HEK293T (cell line): ENCODE results near the gene FGR.

ENCODE experiments used
- CTCF ChIA-PET: fragments of 350-600 bp; formaldehyde crosslinking; extraction: SDS; loops from one replicate; lab custom pipeline; 2021; ENCODE audit warnings: antibody characterized with exemption, inconsistent platforms; lab: Yijun Ruan, JAX
- POLR2A ChIA-PET: fragments of 350-600 bp; formaldehyde crosslinking; extraction: SDS; loops from one replicate; lab custom pipeline; 2020; ENCODE audit warnings: antibody characterized with exemption, inconsistent platforms; lab: Yijun Ruan, JAX
- DNase-seq: peaks from one replicate; pipeline ENCODE4 v3.0.0; 2012; ENCODE audit warnings: mixed read lengths; ENCODE audit errors: extremely low spot score
- ARNT ChIP-seq: fragments of 450-650 bp; IDR thresholded peaks from 2 replicates; pipeline ENCODE4 v1.6.1; 2017; ENCODE audit warnings: mild to moderate bottlenecking
- BHLHE40 ChIP-seq: fragments of 450-650 bp; IDR thresholded peaks from 2 replicates; pipeline ENCODE4 v1.6.1; 2016; ENCODE audit warnings: mild to moderate bottlenecking, moderate library complexity, borderline replicate concordance
- CTBP1 ChIP-seq: fragments of 450-650 bp; IDR thresholded peaks from 2 replicates; pipeline ENCODE4 v1.6.1; 2016; ENCODE audit warnings: borderline replicate concordance
- ELF4 ChIP-seq: fragments of 450-650 bp; IDR thresholded peaks from 2 replicates; pipeline ENCODE4 v1.6.1; 2017; ENCODE audit warnings: antibody characterized with exemption
- FOXA1 ChIP-seq: fragments of 450-650 bp; IDR thresholded peaks from 2 replicates; pipeline ENCODE4 v1.6.1; 2016; ENCODE audit warnings: mild to moderate bottlenecking
- FOXK2 ChIP-seq: fragments of 450-650 bp; IDR thresholded peaks from 2 replicates; pipeline ENCODE4 v1.6.1; 2016; ENCODE audit warnings: mild to moderate bottlenecking
- FOXM1 ChIP-seq: fragments of 450-650 bp; IDR thresholded peaks from 2 replicates; pipeline ENCODE4 v1.6.1; 2017; ENCODE audit warnings: mild to moderate bottlenecking, borderline replicate concordance
- HDGF ChIP-seq: fragments of 450-650 bp; IDR thresholded peaks from 2 replicates; pipeline ENCODE4 v1.6.1; 2017; ENCODE audit warnings: antibody characterized with exemption, borderline replicate concordance
- L3MBTL2 ChIP-seq: fragments of 450-650 bp; conservative IDR thresholded peaks from 2 replicates; pipeline ENCODE4 v1.6.1; 2016; ENCODE audit warnings: mild to moderate bottlenecking
- LEF1 ChIP-seq: fragments of 450-650 bp; IDR thresholded peaks from 2 replicates; pipeline ENCODE4 v1.6.1; 2017; ENCODE audit warnings: mild to moderate bottlenecking, borderline replicate concordance
- NFRKB ChIP-seq: fragments of 450-650 bp; IDR thresholded peaks from 2 replicates; pipeline ENCODE4 v1.6.1; 2016; ENCODE audit warnings: mild to moderate bottlenecking, moderate library complexity
- SP1 ChIP-seq: fragments of 450-650 bp; IDR thresholded peaks from 2 replicates; pipeline ENCODE4 v1.6.1; 2017
- SUZ12 ChIP-seq: fragments of 450-650 bp; IDR thresholded peaks from 2 replicates; pipeline ENCODE4 v1.6.1; 2016; ENCODE audit warnings: mild to moderate bottlenecking
- TARDBP ChIP-seq: fragments of 450-650 bp; IDR thresholded peaks from 2 replicates; pipeline ENCODE4 v1.6.1; 2016
- ZNF384 ChIP-seq: fragments of 450-650 bp; IDR thresholded peaks from 2 replicates; pipeline ENCODE4 v1.6.1; 2016
- TF ChIP-seq, protein P1 (sequence below): fragments of 450-650 bp; IDR thresholded peaks from 2 replicates; pipeline ENCODE4 v1.6.1; 2016

The FGR gene

DNA sequence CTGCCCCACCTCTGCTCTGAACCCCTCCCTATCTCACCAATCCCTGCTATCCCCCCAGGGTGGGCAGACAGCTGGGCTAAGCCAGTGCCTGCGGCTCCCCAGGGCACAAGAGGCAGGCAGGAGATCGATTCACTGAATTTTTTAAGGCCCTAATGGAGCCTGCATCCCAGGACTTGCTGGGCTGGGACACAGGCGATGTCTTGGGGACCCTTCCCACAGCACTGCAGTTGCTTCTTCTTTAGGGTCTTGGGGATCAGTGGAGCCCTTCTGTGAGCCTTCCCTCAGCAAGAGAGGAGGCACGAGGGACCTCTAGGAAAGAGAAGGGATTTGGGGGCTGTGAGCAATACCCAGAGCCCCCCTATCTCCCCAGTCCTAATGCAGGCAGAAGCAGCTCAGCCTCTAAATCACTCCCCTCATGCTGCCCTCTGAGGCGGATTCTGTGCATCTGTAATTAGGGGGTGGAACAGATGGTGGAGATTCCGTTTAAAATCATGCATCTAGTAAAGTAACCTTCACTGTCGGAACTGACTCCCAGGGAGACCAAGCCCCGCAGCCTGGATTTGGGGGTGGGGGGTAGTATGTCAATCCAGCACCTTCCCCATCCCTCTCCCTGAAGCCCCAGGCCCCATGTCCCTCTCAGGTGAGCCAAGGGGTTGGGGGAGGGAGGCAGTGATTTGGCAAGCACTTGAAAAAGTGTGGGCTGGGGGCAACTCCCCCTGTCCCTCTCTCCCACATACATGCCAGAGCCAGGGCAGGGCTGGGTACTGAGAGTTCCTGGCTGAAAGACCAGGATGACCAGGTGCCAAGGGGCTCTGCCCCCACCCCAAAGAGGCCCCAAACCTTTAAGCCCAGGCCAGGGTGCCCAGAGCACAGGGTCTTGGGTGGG, 41.1 kb downstream of the FGR start:
- TF ChIP-seq BHLHE40 (no peak), FOXK2 (no peak), SUZ12 (no peak), TARDBP (no peak), NFRKB (no peak), ARNT (no peak)
- TF ChIP-seq, protein P1, sequence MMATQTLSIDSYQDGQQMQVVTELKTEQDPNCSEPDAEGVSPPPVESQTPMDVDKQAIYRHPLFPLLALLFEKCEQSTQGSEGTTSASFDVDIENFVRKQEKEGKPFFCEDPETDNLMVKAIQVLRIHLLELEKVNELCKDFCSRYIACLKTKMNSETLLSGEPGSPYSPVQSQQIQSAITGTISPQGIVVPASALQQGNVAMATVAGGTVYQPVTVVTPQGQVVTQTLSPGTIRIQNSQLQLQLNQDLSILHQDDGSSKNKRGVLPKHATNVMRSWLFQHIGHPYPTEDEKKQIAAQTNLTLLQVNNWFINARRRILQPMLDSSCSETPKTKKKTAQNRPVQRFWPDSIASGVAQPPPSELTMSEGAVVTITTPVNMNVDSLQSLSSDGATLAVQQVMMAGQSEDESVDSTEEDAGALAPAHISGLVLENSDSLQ = no peak
- no peak for DNase-seq
- ChIA-PET CTCF (interaction anchor here (0.7 kb wide), 1 partner anchor 37 kb away, joined by 4 read pairs; no protein-coding TSS in a partner anchor), POLR2A (no interaction called here)

DNA sequence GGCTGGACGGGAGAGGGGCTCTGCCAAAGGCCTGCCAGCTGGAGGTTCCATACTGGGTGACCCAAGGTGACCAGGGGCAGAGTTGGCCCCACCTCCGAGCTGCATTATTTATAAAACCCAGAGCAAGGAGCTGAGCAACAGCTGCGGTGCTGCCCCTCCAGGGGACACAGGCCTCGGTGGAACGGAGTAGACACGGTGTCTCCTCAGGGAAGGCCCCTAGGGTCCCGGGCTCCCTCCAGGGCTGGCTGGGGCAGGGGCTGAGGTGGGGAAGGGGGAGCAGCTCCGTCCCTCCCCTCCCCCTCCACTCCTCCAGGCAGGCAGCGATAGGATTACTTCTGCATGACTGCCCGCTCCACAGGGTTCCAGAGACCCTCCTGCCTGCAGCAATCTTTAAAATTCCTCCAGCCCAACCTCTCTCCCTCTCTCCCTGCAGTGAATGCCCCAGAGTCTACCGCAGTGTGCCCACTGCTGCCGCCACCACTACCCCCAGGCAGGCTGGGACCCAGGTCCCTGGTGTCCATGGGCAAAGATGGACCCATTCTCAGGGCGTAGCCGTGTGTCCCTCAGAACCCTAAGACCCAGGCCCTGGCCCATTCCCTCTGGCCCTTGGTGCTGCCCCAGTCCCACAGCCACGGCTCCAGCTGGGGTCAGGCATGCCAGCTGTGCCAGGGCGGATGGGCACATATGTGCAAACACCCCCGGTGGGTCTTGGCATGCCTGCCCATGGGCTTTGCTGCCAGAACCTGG, 41.9 kb downstream of the FGR start:
- DNase-seq = no peak
- no peak for TF ChIP-seq LEF1
- no peak for TF ChIP-seq BHLHE40
- no peak for TF ChIP-seq SP1
- no peak for TF ChIP-seq HDGF
- TF ChIP-seq SUZ12 = no peak
- ChIA-PET CTCF (interaction anchor here (0.7 to 1.4 kb wide), 4 partner anchors 18 to 36 kb away, joined by 4 to 5 read pairs (median 5); no protein-coding TSS in a partner anchor), POLR2A (interaction anchor here (1.5 kb wide), 1 partner anchor 18 kb away, joined by 5 read pairs; no protein-coding TSS in a partner anchor)

DNA sequence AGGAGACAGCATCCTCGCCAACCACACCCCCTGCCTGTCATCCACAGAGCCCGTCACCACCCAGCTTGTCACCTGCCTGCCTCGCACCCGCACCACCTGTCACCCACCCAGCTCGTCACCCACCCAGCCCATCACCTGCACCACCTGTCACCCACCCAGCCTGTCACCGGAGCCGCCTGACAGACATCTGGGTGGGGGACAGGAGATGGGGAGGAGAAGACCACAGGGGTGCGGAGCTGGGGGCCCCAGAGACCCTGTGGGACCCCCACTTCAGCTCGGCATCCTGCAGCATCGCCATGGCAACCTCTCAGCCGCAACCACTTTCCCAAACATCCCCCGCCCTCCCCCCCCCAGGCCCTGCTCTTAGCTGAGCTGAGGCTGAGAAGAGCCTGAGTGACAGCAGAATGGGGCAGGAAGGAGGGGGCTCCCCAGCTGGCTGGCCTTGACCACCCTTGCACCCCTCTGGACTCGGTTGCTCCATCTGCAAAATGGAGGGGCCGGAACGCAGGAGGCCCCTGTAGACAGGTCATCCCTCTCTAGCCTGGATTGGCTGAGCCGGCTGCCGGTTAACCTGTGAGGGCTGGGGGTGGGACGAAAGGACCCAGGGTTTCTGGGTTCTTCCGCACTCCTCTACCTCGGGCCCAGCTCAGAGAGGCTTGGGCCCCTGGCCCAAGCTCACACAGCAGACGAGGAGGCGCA, 42.6 kb downstream of the FGR start:
- ChIA-PET POLR2A (interaction anchor here (1.5 kb wide), 1 partner anchor 17 kb away, joined by 5 read pairs; no protein-coding TSS in a partner anchor), CTCF (interaction anchor here (0.6 to 1.4 kb wide), 4 partner anchors 17 to 196 kb away, joined by 4 to 5 read pairs (median 5); no protein-coding TSS in a partner anchor)
- no peak for DNase-seq
- TF ChIP-seq, protein P1 = peak; percentile 77
- no peak for TF ChIP-seq ELF4
- TF ChIP-seq SUZ12 = no peak
- no peak for TF ChIP-seq TARDBP
- TF ChIP-seq FOXM1 = no peak
- TF ChIP-seq ZNF384 = no peak
- TF ChIP-seq NFRKB = no peak

DNA sequence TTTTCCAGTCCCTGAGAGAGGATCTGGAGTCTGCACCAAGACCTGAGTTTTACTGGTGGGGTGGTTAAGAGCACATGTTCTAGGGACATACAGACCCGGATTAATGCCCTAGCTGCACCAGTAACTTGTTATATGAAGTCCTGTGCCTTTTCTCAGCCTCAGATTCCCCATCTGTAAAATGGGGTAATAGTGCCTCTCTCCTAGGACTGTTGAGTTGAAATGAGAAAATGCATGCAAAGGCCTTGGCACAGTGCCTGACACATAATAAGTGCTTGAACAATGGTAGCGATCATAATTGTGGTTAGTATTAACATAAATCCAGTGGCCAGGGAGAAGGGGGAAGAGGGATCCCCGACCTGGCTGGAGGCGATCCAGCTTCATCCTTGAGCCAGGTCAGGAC, 43.4 kb downstream of the FGR start:
- ChIA-PET CTCF (interaction anchor here (0.9 to 1.3 kb wide), 2 partner anchors 16 to 22 kb away, joined by 3 to 5 read pairs; no protein-coding TSS in a partner anchor), POLR2A (interaction anchor here (1.4 to 1.5 kb wide), 2 partner anchors 15 to 16 kb away, joined by 3 to 5 read pairs; no protein-coding TSS in a partner anchor)
- DNase-seq = no peak
- TF ChIP-seq L3MBTL2 (no peak), FOXA1 (no peak), NFRKB (no peak), CTBP1 (no peak), HDGF (no peak), ARNT (no peak), ELF4 (no peak), SUZ12 (no peak), BHLHE40 (no peak), SP1 (no peak), LEF1 (no peak), FOXK2 (no peak), ZNF384 (no peak), FOXM1 (no peak)
- TF ChIP-seq, protein P1 = no peak

DNA sequence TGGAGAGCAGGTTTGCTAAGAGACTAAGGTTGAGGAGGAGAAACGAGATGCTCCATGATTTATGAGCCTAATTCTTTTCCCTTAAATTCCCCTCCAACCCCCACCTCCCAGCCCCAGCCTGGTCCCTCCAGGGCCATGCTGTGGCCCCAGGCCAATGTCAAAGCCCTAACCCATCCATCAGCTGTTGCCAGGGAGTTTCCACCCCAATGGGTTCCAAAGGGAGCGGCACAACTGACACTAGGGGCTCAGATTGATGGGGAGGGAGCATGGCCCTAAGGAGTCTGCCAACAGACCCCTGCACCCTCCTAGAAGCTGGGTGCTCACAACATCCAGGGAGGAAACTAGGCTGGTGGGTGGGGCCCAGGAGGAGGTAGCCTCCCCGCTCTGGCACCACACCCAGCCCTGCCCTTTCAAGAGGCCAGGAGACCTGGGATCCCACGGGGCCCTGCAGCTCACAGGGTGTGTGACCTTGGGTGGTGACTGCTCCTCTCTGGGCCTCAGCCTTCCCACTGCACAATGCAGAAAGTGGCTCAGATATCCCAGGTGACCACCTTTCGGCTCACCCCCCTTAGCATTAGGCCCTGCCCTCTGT, 44.0 kb downstream of the FGR start:
- POLR2A ChIA-PET = interaction anchor here (1.4 to 1.5 kb wide), 2 partner anchors 15 to 16 kb away, joined by 3 to 5 read pairs; no protein-coding TSS in a partner anchor
- no peak for DNase-seq
- CTCF ChIA-PET = interaction anchor here (0.9 to 1.0 kb wide), 2 partner anchors 20 to 21 kb away, joined by 3 read pairs; no protein-coding TSS in a partner anchor
- no peak for TF ChIP-seq SP1
- no peak for TF ChIP-seq HDGF
- no peak for TF ChIP-seq LEF1
- TF ChIP-seq SUZ12 = no peak
